RWPE1 (cell line): ENCODE data around the gene CRIP3.

Experiments
- CTCF ChIA-PET: fragments of 350-600 bp; sonication (Branson Sonifier 250); formaldehyde crosslinking; extraction: SDS; loops from one replicate; lab custom pipeline; 2021; lab: Yijun Ruan, JAX
- POLR2A ChIA-PET: fragments of 400-600 bp; formaldehyde crosslinking; extraction: SDS; loops from one replicate; lab custom pipeline; 2020; ENCODE audit warnings: antibody characterized with exemption; ENCODE audit not compliant: low non-redundant PET; lab: Yijun Ruan, JAX
- DNase-seq: peaks from one replicate; pipeline ENCODE4 v3.0.0; 2012; ENCODE audit warnings: low spot score
- H3K27ac ChIP-seq: fragments of 450-650 bp; 2 replicates; pipeline ENCODE4 v1.5.1; 2017
- CTCF ChIP-seq: fragments of 450-650 bp; conservative IDR thresholded peaks from 2 replicates; pipeline ENCODE4 v1.5.1; 2017; ENCODE audit warnings: low read depth, mild to moderate bottlenecking

CRIP3 gene

GRCh38 chr6:43258807-43259686 lies 49.6 kb downstream of the CRIP3 start:
- no peak for TF ChIP-seq CTCF
- CTCF ChIA-PET, result interaction anchor here (1.1 kb wide), 1 partner anchor 30 kb away, joined by 3 read pairs; the partner anchor contains the start of gene DNPH1
- no peak for DNase-seq
- POLR2A ChIA-PET, result no interaction called here
- no peak overlapping the region for H3K27ac ChIP-seq

- TF ChIP-seq CTCF, result no peak
- no peak for DNase-seq
- ChIA-PET POLR2A (no interaction called here), CTCF (interaction anchor here (1.1 kb wide), 1 partner anchor 29 kb away, joined by 3 read pairs; the partner anchor contains the start of gene DNPH1)
- H3K27ac ChIP-seq, result no peak overlapping the region
These were observed 50.4 kb downstream of the CRIP3 start for GRCh38 chr6:43258180-43258579.

GRCh38 chr6:43257367-43258145 lies 51.1 kb downstream of the CRIP3 start:
- TF ChIP-seq CTCF, result no peak
- ChIA-PET CTCF (interaction anchor here (1.1 kb wide), 1 partner anchor 28 kb away, joined by 3 read pairs; the partner anchor contains the start of gene DNPH1), POLR2A (no interaction called here)
- no peak for DNase-seq
- H3K27ac ChIP-seq, result no peak overlapping the region

- no peak for DNase-seq
- POLR2A ChIA-PET, result no interaction called here
- no peak for TF ChIP-seq CTCF
- CTCF ChIA-PET, result no interaction called here
- H3K27ac ChIP-seq, result no peak overlapping the region
These were observed 51.8 kb downstream of the CRIP3 start for GRCh38 chr6:43256670-43257366.
